ENCODE measurements around the gene S100A7.
"Not testable (repeated sequence)": the region's sequence is repeated elsewhere in the genome, so short reads cannot be mapped to it uniquely, and the experiment has no call there.

Gene S100A7

GRCh38 chr1:153476491-153477093, 16.1 kb upstream of the S100A7 start:
- no peak for DNase-seq (ENCODE audit: low read depth)

- no peak for DNase-seq (ENCODE audit: low read depth)
Measured at GRCh38 chr1:153475282-153475681, 14.8 kb upstream of the S100A7 start.

- DNase-seq (ENCODE audit: low read depth), result peak; percentile 23
Measured at GRCh38 chr1:153474347-153474746, 13.9 kb upstream of the S100A7 start.

- DNase-seq (ENCODE audit: low read depth), result no peak
Measured at GRCh38 chr1:153470707-153471106, 10.3 kb upstream of the S100A7 start.

- DNase-seq (ENCODE audit: low read depth), result peak; percentile 18
Measured at GRCh38 chr1:153466908-153467307, 6.5 kb upstream of the S100A7 start.

- peak; percentile 19 for DNase-seq (ENCODE audit: low read depth)
Measured at GRCh38 chr1:153465811-153466636, 5.6 kb upstream of the S100A7 start.

GRCh38 chr1:153462741-153463140, 2.3 kb upstream of the S100A7 start:
- not testable (repeated sequence) for DNase-seq (ENCODE audit: low read depth)

GRCh38 chr1:153459655-153460054, 796 bp downstream of the S100A7 start:
- DNase-seq (ENCODE audit: low read depth), result no peak

GRCh38 chr1:153456396-153456795, 4.1 kb downstream of the S100A7 start:
- no peak for DNase-seq (ENCODE audit: low read depth)

- DNase-seq (ENCODE audit: low read depth), result not testable (repeated sequence)
Measured at GRCh38 chr1:153448851-153449250, 11.6 kb downstream of the S100A7 start.

- peak; percentile 80 for DNase-seq (ENCODE audit: low read depth)
Measured at GRCh38 chr1:153447498-153448170, 12.8 kb downstream of the S100A7 start.

GRCh38 chr1:153444078-153444477, 16.4 kb downstream of the S100A7 start:
- DNase-seq (ENCODE audit: low read depth), result no peak

GRCh38 chr1:153443486-153443885, 17.0 kb downstream of the S100A7 start:
- no peak for DNase-seq (ENCODE audit: low read depth)

- DNase-seq (ENCODE audit: low read depth), result no peak
Measured at GRCh38 chr1:153441238-153441755, 19.2 kb downstream of the S100A7 start.

- no peak for DNase-seq (ENCODE audit: low read depth)
Measured at GRCh38 chr1:153439273-153439672, 21.2 kb downstream of the S100A7 start.

GRCh38 chr1:153438599-153438998, 21.9 kb downstream of the S100A7 start:
- no peak for DNase-seq (ENCODE audit: low read depth)

GRCh38 chr1:153437236-153437635, 23.2 kb downstream of the S100A7 start:
- no peak for DNase-seq (ENCODE audit: low read depth)

GRCh38 chr1:153434746-153435455, 25.6 kb downstream of the S100A7 start:
- no peak for DNase-seq (ENCODE audit: low read depth)

- DNase-seq (ENCODE audit: low read depth), result no peak
Measured at GRCh38 chr1:153432874-153433681, 27.4 kb downstream of the S100A7 start.

- no peak for DNase-seq (ENCODE audit: low read depth)
Measured at GRCh38 chr1:153431928-153432327, 28.5 kb downstream of the S100A7 start.

GRCh38 chr1:153431427-153431826, 29.0 kb downstream of the S100A7 start:
- no peak for DNase-seq (ENCODE audit: low read depth)
